Measurements from ENCODE around the gene FTSJ3.
"Not testable (repeated sequence)": the region's sequence is repeated elsewhere in the genome, so short reads cannot be mapped to it uniquely, and the experiment has no call there.

DNA sequence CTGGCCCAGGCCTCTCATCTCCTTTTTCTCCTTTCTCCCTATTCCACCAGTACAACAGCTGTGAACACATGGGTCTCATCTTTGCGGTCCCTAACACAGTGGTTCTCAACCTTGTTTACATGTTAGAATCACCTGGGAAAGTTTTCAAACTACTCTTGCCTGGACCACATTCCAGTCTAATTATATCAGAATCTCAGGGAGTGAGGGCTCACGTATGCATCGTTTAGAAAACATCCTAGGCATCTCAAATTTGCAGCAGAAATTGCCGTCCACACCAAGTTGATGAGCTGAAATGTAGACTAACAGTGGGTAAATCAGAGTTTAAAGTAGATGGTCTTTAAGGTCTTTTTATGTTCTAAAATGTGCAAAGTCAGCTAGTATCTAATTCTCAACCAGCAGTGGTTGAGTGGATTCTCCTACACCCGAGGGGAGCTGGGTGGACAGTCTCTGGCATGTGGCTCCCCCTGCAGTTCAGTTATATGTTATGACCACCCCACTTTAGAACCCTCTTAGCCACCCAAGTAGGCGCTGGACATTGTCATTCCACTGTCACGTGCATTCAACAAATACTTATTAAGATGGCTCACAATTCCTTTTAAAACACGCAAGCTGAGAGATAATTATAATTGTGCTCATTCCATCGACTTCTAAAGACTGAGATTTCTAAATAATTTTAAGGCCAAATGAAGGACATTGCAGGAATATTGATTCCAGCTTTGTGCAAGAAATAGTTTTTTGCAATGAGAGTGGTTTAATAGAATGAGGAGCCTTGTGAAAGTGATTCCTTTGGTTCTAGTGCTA is 42.2 kb upstream of the FTSJ3 start:
- TF ChIP-seq, protein P1, sequence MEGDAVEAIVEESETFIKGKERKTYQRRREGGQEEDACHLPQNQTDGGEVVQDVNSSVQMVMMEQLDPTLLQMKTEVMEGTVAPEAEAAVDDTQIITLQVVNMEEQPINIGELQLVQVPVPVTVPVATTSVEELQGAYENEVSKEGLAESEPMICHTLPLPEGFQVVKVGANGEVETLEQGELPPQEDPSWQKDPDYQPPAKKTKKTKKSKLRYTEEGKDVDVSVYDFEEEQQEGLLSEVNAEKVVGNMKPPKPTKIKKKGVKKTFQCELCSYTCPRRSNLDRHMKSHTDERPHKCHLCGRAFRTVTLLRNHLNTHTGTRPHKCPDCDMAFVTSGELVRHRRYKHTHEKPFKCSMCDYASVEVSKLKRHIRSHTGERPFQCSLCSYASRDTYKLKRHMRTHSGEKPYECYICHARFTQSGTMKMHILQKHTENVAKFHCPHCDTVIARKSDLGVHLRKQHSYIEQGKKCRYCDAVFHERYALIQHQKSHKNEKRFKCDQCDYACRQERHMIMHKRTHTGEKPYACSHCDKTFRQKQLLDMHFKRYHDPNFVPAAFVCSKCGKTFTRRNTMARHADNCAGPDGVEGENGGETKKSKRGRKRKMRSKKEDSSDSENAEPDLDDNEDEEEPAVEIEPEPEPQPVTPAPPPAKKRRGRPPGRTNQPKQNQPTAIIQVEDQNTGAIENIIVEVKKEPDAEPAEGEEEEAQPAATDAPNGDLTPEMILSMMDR (conservative IDR thresholded peaks at IDR 0.05 in 1 of 2, IDR thresholded peaks at IDR 0.05 in 1 of 2; ENCODE audit: low read depth in 1 of 2, low read length in 2 of 2): peak in 1 of 2 donors; percentile 8
- not testable (repeated sequence) for TF ChIP-seq EZH2 (IDR thresholded peaks at IDR 0.05; ENCODE audit: low read length, missing control alignments)
